GM04503 (cell line): ENCODE results near the gene MMP12.

ENCODE experiments used
- DNase-seq: peaks from one replicate; pipeline ENCODE4 v3.0.0-alpha.2; 2012; ENCODE audit warnings: low read depth

Gene MMP12

GRCh38 chr11:102850973-102851745, 23.6 kb downstream of the MMP12 start:
- DNase-seq: peak; percentile 96

GRCh38 chr11:102849311-102849710, 25.5 kb downstream of the MMP12 start:
- DNase-seq: peak; percentile 61

GRCh38 chr11:102846292-102846691, 28.5 kb downstream of the MMP12 start:
- DNase-seq: no peak

GRCh38 chr11:102843489-102843888, 31.3 kb downstream of the MMP12 start, which contains the start of gene MMP3:
MMP3 (minus strand) TSS chr11:102843609; CDS start chr11:102843546, 63 bp downstream.
- peak; percentile 45 for DNase-seq

GRCh38 chr11:102842930-102843329, 31.9 kb downstream of the MMP12 start:
- DNase-seq: no peak

GRCh38 chr11:102840018-102840417, 34.8 kb downstream of the MMP12 start:
- no peak for DNase-seq

- no peak for DNase-seq
These were observed 37.1 kb downstream of the MMP12 start for GRCh38 chr11:102837646-102838045.

GRCh38 chr11:102837156-102837555, 37.6 kb downstream of the MMP12 start:
- DNase-seq: no peak

GRCh38 chr11:102836290-102836875, 38.4 kb downstream of the MMP12 start:
- DNase-seq: peak; percentile 64

- no peak for DNase-seq
These were observed 41.1 kb downstream of the MMP12 start for GRCh38 chr11:102833731-102834130.

GRCh38 chr11:102832612-102833011, 42.2 kb downstream of the MMP12 start:
- no peak for DNase-seq

- no peak for DNase-seq
These were observed 43.0 kb downstream of the MMP12 start for GRCh38 chr11:102831489-102832440.

GRCh38 chr11:102831128-102831488, 43.7 kb downstream of the MMP12 start:
- DNase-seq: no peak

GRCh38 chr11:102830001-102830727, 44.6 kb downstream of the MMP12 start:
- DNase-seq: no peak

GRCh38 chr11:102829316-102830000, 45.3 kb downstream of the MMP12 start:
- DNase-seq: no peak

- DNase-seq: no peak
These were observed 50.2 kb downstream of the MMP12 start for GRCh38 chr11:102824556-102824955.

GRCh38 chr11:102819491-102819890, 55.3 kb downstream of the MMP12 start:
- no peak for DNase-seq

GRCh38 chr11:102813484-102813883, 61.3 kb downstream of the MMP12 start:
- no peak for DNase-seq
